Fibroblast of villous mesenchyme (primary cell): Measurements from ENCODE around the gene IL1F10. TPM values are rescaled to one million over a fixed set of nuclear protein-coding genes. Genes with fewer than 3 reads are reported as not detected.

Source experiments
- DNase-seq: peaks from one replicate; pipeline ENCODE4 v3.0.0-alpha.2; 2010; ENCODE audit warnings: low read depth
- H3K4me3 ChIP-seq: 2 replicates; pipeline ENCODE4 v1.5.1; 2011; ENCODE audit warnings: low read depth, mild to moderate bottlenecking, low read length
- total RNA-seq: library from RNA; depleted of rRNA; stranded (reverse); fragments of >200 nt; gene quantifications from 2 replicates; pipeline ENCODE4 v1.2.3, GENCODE V29; 2012
- TF ChIP-seq, protein P1 (sequence below): IDR thresholded peaks from 2 replicates; pipeline ENCODE4 v1.5.1; 2012; ENCODE audit warnings: low read depth, mild to moderate bottlenecking, low read length; ENCODE audit not compliant: insufficient read depth

IL1F10 gene
- total RNA-seq, 1 donor: not detected

DNA sequence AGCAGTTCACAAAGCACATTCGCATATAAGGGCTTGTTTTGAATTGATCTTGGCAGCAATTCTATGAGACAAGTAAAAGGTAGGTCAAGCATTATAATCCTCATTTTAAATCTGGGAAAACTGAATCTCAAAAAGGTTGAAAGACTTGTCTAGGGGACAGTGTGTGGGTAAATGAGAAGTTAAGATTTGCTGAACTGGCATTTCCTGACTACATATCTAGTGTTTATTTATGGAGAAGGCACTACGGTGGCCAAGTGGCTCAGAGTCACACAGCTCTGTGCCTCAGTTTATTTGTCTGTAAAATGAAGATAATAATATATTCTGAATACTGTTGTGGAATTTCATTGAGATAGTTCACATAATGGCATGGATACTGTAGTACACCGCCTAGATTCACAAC is 43.4 kb downstream of the IL1F10 start:
- TF ChIP-seq, protein P1, sequence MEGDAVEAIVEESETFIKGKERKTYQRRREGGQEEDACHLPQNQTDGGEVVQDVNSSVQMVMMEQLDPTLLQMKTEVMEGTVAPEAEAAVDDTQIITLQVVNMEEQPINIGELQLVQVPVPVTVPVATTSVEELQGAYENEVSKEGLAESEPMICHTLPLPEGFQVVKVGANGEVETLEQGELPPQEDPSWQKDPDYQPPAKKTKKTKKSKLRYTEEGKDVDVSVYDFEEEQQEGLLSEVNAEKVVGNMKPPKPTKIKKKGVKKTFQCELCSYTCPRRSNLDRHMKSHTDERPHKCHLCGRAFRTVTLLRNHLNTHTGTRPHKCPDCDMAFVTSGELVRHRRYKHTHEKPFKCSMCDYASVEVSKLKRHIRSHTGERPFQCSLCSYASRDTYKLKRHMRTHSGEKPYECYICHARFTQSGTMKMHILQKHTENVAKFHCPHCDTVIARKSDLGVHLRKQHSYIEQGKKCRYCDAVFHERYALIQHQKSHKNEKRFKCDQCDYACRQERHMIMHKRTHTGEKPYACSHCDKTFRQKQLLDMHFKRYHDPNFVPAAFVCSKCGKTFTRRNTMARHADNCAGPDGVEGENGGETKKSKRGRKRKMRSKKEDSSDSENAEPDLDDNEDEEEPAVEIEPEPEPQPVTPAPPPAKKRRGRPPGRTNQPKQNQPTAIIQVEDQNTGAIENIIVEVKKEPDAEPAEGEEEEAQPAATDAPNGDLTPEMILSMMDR: no peak
- DNase-seq: no peak

DNA sequence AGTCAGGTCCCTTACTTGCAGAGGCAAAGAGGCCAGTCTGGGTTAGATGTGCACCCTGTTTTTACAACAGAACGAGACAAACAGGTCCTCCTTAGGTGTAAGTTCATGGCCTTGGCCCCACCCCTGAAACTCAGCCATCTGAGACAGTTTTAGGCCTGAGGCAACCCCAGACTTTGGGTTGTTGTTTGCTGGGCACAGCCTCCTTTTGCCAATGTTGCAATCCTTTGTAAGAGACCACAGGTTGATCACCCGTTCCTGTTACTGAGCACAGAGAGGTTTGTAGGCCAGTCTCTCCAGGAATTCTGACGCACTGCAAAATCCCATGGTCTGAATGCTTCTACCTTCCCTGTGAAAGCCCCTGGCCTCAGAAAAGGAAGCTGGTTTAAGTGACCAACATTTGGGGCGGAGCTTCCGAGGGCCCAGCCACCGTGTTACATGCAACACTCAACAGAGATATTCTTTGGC is 44.1 kb downstream of the IL1F10 start:
- TF ChIP-seq, protein P1: no peak
- no peak for DNase-seq
- H3K4me3 ChIP-seq: no peak overlapping the region

More for the DNA sequence above, 43.4 kb downstream of the IL1F10 start:
- no peak overlapping the region for H3K4me3 ChIP-seq

DNA sequence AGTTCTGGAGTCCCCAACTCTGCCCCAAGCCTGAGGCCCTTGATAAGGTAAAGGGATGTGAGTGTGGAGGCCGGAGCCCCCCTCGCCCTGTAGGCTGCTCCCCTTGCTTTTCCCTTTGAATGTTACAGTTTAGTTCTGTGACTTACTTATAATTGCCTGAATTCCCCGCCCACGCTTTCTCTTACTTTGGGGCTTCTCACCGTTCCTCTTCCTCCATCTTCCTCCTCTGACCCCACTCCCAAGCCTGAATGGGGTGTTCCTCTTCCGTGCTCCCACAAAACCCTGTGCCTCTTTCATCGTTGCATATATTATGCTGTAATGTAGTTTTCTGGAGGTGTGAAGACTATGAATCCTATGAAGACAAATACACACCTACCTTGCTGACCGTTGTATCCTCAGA is 44.7 kb downstream of the IL1F10 start:
- TF ChIP-seq, protein P1: no peak
- DNase-seq: no peak
- no peak overlapping the region for H3K4me3 ChIP-seq

DNA sequence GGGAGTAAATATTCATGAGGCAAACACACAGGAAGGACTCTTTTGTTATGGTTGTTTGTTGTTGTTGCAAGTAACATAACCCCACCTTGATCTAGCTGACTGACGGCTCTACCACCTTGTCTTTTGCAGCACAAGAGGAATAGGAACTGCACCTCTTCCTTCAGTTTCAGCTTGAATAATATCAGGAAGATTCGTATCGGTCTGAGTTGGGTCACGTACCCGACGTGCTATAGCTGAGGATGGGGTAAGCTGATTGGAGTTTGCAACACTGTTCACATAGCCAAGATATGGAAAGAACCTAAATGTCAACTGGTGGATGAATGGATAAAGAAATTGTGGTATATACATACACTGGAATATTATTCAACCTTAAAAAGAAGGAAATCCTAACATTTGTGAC is 45.1 kb downstream of the IL1F10 start:
- TF ChIP-seq, protein P1: no peak
- no peak overlapping the region for H3K4me3 ChIP-seq
- no peak for DNase-seq

DNA sequence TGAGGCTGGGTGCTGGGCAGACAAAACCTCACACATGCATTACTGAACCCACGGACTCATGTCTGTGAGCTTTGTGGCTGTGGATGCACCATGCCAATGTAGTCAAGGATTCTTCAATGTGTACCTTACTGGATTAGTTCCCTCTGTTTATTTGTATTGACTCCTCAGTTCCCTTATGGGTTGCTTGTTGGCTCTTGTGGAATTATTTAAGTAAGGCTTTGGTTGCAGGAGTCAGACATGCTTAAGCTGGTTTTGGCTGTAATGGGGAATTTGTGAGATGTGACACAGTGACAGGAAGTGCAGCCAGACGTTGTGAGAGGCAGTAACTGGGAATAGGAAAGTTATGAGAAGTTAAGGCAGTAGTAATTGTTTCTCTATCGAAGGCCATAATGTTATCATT is 46.0 kb downstream of the IL1F10 start:
- no peak for DNase-seq
- no peak overlapping the region for H3K4me3 ChIP-seq
- TF ChIP-seq, protein P1: no peak

DNA sequence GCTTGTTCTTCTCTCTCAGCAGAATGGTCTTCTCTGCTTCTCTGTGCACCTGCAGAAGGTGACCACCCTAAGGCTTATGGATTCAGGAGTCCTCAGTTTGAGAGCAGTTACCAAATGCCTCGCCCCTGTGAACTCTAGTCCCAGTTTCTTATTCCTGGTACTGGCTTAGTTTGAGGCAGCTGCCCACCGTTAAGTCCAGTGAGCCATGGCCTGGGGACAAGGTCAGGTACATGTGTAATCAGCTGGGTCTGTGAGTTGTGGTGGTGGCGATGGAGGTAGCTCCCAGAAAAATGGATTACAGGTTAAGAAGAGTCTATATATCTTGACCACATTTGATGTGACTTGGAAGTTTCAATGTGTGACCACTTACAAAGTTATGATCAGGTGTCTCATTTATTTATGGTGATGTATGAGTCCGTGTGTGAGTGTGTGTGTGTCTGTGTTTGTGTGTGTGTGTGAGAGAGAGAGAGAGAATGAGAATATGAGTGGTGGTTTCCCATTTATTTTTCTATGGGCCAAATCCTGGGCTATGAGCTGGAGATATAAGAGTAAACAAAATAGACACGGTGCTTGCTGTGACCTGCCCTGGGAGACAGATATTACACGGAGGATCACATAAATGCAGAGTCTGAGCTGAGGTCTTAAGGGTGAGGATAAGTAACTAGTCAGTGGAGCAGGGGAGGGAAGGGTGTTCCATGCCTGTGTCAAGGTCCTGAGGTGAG is 46.6 kb downstream of the IL1F10 start:
- DNase-seq: no peak
- no peak overlapping the region for H3K4me3 ChIP-seq
- TF ChIP-seq, protein P1: no peak

DNA sequence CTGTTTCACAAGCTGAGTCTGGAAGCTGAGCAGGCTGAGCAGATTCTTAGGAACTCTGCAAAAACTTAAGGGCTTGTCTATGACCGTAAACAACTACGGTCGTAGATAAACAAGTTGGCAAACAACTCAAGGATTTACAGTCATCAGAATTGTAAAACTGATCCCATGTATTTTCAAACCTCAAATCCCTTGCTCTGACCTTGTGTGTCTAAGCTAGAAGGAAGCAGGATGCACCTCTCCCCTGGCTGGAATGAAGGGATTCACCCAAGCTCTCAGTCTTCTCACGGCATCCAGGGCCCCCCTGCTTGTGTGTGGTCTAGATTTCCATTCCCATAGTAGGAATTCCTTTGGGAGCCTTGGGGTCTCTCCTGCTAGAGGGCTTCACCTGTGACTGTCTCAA is 47.2 kb downstream of the IL1F10 start:
- DNase-seq: no peak
- TF ChIP-seq, protein P1: no peak
- no peak overlapping the region for H3K4me3 ChIP-seq
